HFF-Myc (cell line): ENCODE results near the gene RAP1GAP2.

Experiments used
- DNase-seq: peaks from one replicate; pipeline ENCODE4 v3.0.0-alpha.2; 2011; ENCODE audit warnings: low read depth; ENCODE audit errors: extremely low read depth
- H3K4me3 ChIP-seq: replicated peaks from 2 replicates; pipeline ENCODE4 v1.5.1; 2011; ENCODE audit warnings: low read depth, mild to moderate bottlenecking, control low read depth, low read length
- CTCF ChIP-seq: IDR thresholded peaks from 2 replicates; pipeline ENCODE4 v1.5.1; 2012; ENCODE audit warnings: mild to moderate bottlenecking, low read depth, low read length, control low read depth; ENCODE audit errors: missing control alignments

The RAP1GAP2 gene

GRCh38 chr17:2842464-2842863 lies 46.2 kb downstream of the RAP1GAP2 start:
- H3K4me3 ChIP-seq = no peak overlapping the region
- DNase-seq = no peak
- TF ChIP-seq CTCF = no peak

- DNase-seq = no peak
- no peak overlapping the region for H3K4me3 ChIP-seq
- TF ChIP-seq CTCF = no peak
Observed at GRCh38 chr17:2844416-2844815, 48.2 kb downstream of the RAP1GAP2 start.

GRCh38 chr17:2847381-2848333 lies 51.4 kb downstream of the RAP1GAP2 start:
- no peak for TF ChIP-seq CTCF
- H3K4me3 ChIP-seq = no peak overlapping the region
- DNase-seq = no peak

- TF ChIP-seq CTCF = no peak
- H3K4me3 ChIP-seq = no peak overlapping the region
- no peak for DNase-seq
Observed at GRCh38 chr17:2849327-2849670, 53.1 kb downstream of the RAP1GAP2 start.

- no peak for TF ChIP-seq CTCF
- H3K4me3 ChIP-seq = no peak overlapping the region
- DNase-seq = no peak
Observed at GRCh38 chr17:2850991-2851390, 54.8 kb downstream of the RAP1GAP2 start.

GRCh38 chr17:2851615-2852014 lies 55.4 kb downstream of the RAP1GAP2 start:
- H3K4me3 ChIP-seq = no peak overlapping the region
- DNase-seq = no peak
- no peak for TF ChIP-seq CTCF

- no peak for TF ChIP-seq CTCF
- no peak overlapping the region for H3K4me3 ChIP-seq
- DNase-seq = no peak
Observed at GRCh38 chr17:2852221-2852620, 56.0 kb downstream of the RAP1GAP2 start.
